Measurements from ENCODE around the gene CELF5. TPM values are rescaled to one million over a fixed set of nuclear protein-coding genes. Genes with fewer than 3 reads are reported as not detected.

CELF5 gene
- total and polyA plus RNA-seq, 9 of the 15 experiments (the other 6 are each of a cell fraction or from before 2014, with no cell fraction given): 0.01 to 0.56 (median 0.22) TPM

DNA sequence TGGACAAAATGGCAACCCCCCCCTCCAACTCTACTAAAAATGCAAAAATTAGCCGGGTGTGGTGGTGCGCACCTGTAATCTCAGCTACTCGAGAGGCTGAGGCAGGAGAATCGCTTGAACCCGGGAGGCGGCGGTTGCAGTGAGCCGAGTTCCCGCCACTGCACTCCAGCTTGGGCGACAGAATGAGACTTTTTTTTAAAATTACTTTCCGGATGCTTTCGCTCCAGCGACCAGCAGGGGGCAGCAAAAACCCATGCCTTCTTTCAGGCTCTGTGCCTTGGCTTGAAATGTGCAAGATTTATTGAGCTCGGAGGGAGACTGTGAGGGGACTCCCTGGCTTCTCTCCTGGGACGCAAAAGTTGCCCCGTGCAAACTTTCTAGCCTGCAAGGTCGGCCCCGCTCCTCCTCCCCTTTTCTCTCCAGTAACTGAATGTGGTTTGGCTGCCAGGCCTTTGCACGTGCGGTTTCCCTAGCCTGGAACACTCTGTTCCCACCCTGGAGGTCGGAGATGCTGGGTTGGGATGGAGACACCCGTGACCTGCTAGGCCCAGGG lies 80.5 kb downstream of the CELF5 start (continued):
- TF ChIP-seq, protein P1, sequence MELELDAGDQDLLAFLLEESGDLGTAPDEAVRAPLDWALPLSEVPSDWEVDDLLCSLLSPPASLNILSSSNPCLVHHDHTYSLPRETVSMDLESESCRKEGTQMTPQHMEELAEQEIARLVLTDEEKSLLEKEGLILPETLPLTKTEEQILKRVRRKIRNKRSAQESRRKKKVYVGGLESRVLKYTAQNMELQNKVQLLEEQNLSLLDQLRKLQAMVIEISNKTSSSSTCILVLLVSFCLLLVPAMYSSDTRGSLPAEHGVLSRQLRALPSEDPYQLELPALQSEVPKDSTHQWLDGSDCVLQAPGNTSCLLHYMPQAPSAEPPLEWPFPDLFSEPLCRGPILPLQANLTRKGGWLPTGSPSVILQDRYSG (tag; conservative IDR thresholded peaks at IDR 0.05; ENCODE audit: low read depth): no peak
- TF ChIP-seq MCM5 (IDR thresholded peaks at IDR 0.05; ENCODE audit: low read depth) (no peak), IRF2 (CRISPR knock-in tag; IDR thresholded peaks at IDR 0.05) (no peak), L3MBTL2 (IDR thresholded peaks at IDR 0.05) (no peak), CBX1 (IDR thresholded peaks at IDR 0.05; ENCODE audit: low read depth) (no peak), ZNF121 (CRISPR knock-in tag; conservative IDR thresholded peaks at IDR 0.05) (no peak), RBM22 (IDR thresholded peaks at IDR 0.05; ENCODE audit: low read depth, low read length, poor library complexity, severe bottlenecking) (no peak), RAD51 (IDR thresholded peaks at IDR 0.05; ENCODE audit: borderline replicate concordance, low read depth) (no peak), TARDBP (IDR thresholded peaks at IDR 0.05) (no peak), ZNF133 (CRISPR knock-in tag; IDR thresholded peaks at IDR 0.05) (no peak), ZNF354B (CRISPR knock-in tag; IDR thresholded peaks at IDR 0.05) (no peak), PTTG1 (tag; IDR thresholded peaks at IDR 0.05; ENCODE audit: low read depth) (no peak), KLF16 (IDR thresholded peaks at IDR 0.05) (0 out of 2 replicates have a peak, but pooled peaks have one; percentile 36), FOXP1 (CRISPR knock-in tag; IDR thresholded peaks at IDR 0.05) (no peak), ARID2 (IDR thresholded peaks at IDR 0.05) (0 out of 2 replicates have a peak, but pooled peaks have one; percentile 22), ZC3H4 (CRISPR knock-in tag; IDR thresholded peaks at IDR 0.05; ENCODE audit: borderline replicate concordance) (no peak), MYNN (IDR thresholded peaks at IDR 0.05) (no peak), MYNN (CRISPR knock-in tag; IDR thresholded peaks at IDR 0.05) (no peak), COPS2 (conservative IDR thresholded peaks at IDR 0.05) (no peak), SNIP1 (IDR thresholded peaks at IDR 0.05; ENCODE audit: low read depth) (no peak)
- TF ChIP-seq, protein P2, sequence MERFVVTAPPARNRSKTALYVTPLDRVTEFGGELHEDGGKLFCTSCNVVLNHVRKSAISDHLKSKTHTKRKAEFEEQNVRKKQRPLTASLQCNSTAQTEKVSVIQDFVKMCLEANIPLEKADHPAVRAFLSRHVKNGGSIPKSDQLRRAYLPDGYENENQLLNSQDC (CRISPR knock-in tag; IDR thresholded peaks at IDR 0.05): no peak
- TF ChIP-seq, protein P3, sequence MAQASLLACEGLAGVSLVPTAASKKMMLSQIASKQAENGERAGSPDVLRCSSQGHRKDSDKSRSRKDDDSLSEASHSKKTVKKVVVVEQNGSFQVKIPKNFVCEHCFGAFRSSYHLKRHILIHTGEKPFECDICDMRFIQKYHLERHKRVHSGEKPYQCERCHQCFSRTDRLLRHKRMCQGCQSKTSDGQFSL (CRISPR knock-in tag; IDR thresholded peaks at IDR 0.05): peak; percentile 81; the same call in 1 of the 2 replicates
- TF ChIP-seq, protein P3 (tag; IDR thresholded peaks at IDR 0.05): no peak
- TF ChIP-seq, protein P4, sequence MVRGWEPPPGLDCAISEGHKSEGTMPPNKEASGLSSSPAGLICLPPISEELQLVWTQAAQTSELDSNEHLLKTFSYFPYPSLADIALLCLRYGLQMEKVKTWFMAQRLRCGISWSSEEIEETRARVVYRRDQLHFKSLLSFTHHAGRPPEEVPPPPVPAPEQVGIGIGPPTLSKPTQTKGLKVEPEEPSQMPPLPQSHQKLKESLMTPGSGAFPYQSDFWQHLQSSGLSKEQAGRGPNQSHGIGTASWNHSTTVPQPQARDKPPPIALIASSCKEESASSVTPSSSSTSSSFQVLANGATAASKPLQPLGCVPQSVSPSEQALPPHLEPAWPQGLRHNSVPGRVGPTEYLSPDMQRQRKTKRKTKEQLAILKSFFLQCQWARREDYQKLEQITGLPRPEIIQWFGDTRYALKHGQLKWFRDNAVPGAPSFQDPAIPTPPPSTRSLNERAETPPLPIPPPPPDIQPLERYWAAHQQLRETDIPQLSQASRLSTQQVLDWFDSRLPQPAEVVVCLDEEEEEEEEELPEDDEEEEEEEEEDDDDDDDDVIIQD (CRISPR knock-in tag; IDR thresholded peaks at IDR 0.05): no peak
- TF ChIP-seq, protein P5, sequence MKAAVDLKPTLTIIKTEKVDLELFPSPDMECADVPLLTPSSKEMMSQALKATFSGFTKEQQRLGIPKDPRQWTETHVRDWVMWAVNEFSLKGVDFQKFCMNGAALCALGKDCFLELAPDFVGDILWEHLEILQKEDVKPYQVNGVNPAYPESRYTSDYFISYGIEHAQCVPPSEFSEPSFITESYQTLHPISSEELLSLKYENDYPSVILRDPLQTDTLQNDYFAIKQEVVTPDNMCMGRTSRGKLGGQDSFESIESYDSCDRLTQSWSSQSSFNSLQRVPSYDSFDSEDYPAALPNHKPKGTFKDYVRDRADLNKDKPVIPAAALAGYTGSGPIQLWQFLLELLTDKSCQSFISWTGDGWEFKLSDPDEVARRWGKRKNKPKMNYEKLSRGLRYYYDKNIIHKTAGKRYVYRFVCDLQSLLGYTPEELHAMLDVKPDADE (conservative IDR thresholded peaks at IDR 0.05; ENCODE audit: control insufficient read depth, low read depth, low read length): no peak
- TF ChIP-seq, protein P6, sequence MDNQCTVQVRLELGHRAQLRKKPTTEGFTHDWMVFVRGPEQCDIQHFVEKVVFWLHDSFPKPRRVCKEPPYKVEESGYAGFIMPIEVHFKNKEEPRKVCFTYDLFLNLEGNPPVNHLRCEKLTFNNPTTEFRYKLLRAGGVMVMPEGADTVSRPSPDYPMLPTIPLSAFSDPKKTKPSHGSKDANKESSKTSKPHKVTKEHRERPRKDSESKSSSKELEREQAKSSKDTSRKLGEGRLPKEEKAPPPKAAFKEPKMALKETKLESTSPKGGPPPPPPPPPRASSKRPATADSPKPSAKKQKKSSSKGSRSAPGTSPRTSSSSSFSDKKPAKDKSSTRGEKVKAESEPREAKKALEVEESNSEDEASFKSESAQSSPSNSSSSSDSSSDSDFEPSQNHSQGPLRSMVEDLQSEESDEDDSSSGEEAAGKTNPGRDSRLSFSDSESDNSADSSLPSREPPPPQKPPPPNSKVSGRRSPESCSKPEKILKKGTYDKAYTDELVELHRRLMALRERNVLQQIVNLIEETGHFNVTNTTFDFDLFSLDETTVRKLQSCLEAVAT (IDR thresholded peaks at IDR 0.05): no peak

Measured in K562 (cell line).